KMS-11 (cell line): ENCODE measurements around the gene RSBN1.
"Not testable (repeated sequence)": the region's sequence is repeated elsewhere in the genome, so short reads cannot be mapped to it uniquely, and the experiment has no call there.

ENCODE experiments used
- H2AFZ ChIP-seq: fragments of 200-600 bp; sonication (generic); 2 replicates; pipeline ENCODE4 v1.6.1; 2016; ENCODE audit warnings: antibody characterized with exemption, mixed run types, low read depth
- H3K27ac ChIP-seq: fragments of 200-600 bp; sonication (generic); 2 replicates; pipeline ENCODE4 v1.6.1; 2016; ENCODE audit warnings: mild to moderate bottlenecking, mixed run types
- H3K27me3 ChIP-seq: fragments of 200-600 bp; sonication (generic); 2 replicates; pipeline ENCODE4 v1.6.1; 2017; ENCODE audit warnings: mild to moderate bottlenecking, low read depth, mixed run types, moderate library complexity; ENCODE audit not compliant: insufficient read depth
- H3K36me3 ChIP-seq: fragments of 200-600 bp; sonication (generic); 2 replicates; pipeline ENCODE4 v1.6.1; 2017; ENCODE audit warnings: mild to moderate bottlenecking, mixed run types; ENCODE audit not compliant: insufficient read depth
- H3K4me1 ChIP-seq: fragments of 200-600 bp; sonication (generic); 2 replicates; pipeline ENCODE4 v1.6.1; 2016; ENCODE audit warnings: mild to moderate bottlenecking, low read depth, mixed run types; ENCODE audit not compliant: poor library complexity, severe bottlenecking
- H3K4me2 ChIP-seq: fragments of 200-600 bp; sonication (generic); 2 replicates; pipeline ENCODE4 v1.7.0; 2016; ENCODE audit warnings: mild to moderate bottlenecking, mixed run types
- H3K4me3 ChIP-seq: fragments of 200-600 bp; sonication (generic); IDR thresholded peaks from 2 replicates; pipeline ENCODE4 v1.6.1; 2017; ENCODE audit warnings: low read depth, low read length, mixed read lengths; ENCODE audit not compliant: insufficient read depth
- H3K79me2 ChIP-seq: fragments of 200-600 bp; sonication (generic); 2 replicates; pipeline ENCODE4 v1.6.1; 2016; ENCODE audit warnings: low read depth, mixed run types; ENCODE audit not compliant: insufficient read depth
- H3K9ac ChIP-seq: fragments of 200-600 bp; sonication (generic); 2 replicates; pipeline ENCODE4 v1.6.1; 2016; ENCODE audit warnings: mild to moderate bottlenecking, mixed run types
- H4K20me1 ChIP-seq: fragments of 200-600 bp; sonication (generic); 2 replicates; pipeline ENCODE4 v1.6.1; 2016; ENCODE audit warnings: mild to moderate bottlenecking, mixed run types; ENCODE audit not compliant: insufficient read depth
- TF ChIP-seq, protein P1 (sequence below): fragments of 200-600 bp; sonication (generic); conservative IDR thresholded peaks from 2 replicates; pipeline ENCODE4 v1.6.1; 2017; ENCODE audit warnings: low read depth, mild to moderate bottlenecking, antibody characterized with exemption, low read length, moderate library complexity, mixed read lengths

Gene RSBN1

DNA sequence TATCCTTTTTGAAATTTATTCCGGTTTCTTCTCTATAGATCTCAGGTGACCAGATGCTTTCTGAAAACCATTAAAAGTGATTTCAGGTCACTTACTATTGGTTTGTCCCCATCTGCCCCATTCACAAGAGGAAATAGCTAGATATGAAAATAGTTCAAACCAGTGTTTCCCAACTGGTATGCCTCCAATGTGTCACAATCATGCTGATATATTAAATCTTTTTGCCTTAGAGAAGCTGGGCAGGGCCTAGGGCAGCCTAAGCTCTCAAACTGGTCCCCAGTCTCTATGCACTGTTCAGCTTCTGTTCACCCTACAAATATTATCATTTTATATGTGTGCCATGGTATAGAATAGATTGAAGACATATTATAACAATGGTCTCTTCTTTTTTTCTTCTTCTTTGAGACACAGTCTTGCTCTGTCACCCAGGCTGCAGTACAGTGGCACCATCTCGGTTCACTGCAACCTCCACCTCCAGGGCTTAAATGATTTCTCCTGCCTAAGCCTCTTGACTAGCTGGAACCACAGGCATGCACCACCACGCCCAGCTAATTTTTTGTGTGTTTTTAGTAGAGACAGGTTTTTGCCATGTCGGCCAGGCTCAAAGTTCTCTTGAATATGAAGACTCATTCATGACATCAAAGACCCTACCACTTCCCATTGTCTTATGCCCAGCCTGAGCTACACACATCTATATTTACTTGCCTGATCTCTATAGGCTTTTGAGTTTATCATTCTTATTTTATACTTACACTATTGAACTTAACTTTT, 43.5 kb upstream of the RSBN1 start:
- no peak overlapping the region for H3K27ac ChIP-seq
- H3K4me3 ChIP-seq: no peak overlapping the region
- H3K27me3 ChIP-seq: no peaks in the 10 kb centered on the region
- no peaks in the 10 kb centered on the region for H4K20me1 ChIP-seq
- H2AFZ ChIP-seq: no peak overlapping the region
- TF ChIP-seq, protein P1, sequence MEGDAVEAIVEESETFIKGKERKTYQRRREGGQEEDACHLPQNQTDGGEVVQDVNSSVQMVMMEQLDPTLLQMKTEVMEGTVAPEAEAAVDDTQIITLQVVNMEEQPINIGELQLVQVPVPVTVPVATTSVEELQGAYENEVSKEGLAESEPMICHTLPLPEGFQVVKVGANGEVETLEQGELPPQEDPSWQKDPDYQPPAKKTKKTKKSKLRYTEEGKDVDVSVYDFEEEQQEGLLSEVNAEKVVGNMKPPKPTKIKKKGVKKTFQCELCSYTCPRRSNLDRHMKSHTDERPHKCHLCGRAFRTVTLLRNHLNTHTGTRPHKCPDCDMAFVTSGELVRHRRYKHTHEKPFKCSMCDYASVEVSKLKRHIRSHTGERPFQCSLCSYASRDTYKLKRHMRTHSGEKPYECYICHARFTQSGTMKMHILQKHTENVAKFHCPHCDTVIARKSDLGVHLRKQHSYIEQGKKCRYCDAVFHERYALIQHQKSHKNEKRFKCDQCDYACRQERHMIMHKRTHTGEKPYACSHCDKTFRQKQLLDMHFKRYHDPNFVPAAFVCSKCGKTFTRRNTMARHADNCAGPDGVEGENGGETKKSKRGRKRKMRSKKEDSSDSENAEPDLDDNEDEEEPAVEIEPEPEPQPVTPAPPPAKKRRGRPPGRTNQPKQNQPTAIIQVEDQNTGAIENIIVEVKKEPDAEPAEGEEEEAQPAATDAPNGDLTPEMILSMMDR: no peak
- H3K9ac ChIP-seq: no peak overlapping the region
- H3K4me2 ChIP-seq: no peak overlapping the region
- H3K4me1 ChIP-seq: peaks cover 23% of the 10 kb centered on the region
- no peaks in the 10 kb centered on the region for H3K36me3 ChIP-seq
- no peaks in the 10 kb centered on the region for H3K79me2 ChIP-seq

DNA sequence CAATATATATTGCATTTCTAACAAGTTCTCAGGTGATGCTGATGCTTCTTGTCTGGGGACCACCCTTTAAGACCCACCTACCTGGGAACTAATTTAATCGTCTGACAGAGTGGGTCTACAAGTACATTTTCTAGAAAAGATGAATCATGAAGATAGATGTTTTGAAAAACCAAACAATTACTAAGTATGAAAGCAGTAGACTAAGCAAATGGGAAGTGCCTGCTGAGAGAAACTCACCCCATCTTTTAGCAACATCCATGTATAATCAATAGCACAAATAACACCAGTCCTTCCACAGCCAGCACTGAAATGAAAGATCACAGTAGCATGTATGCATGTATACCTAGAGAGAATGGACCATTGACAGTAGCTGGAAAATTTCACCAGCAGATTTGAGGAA, 42.0 kb upstream of the RSBN1 start:
- Histone ChIP-seq H3K79me2 (no peaks in the 10 kb centered on the region), H3K4me1 (peaks cover 7% of the 10 kb centered on the region), H3K4me3 (no peak overlapping the region), H2AFZ (no peak overlapping the region), H3K27ac (no peak overlapping the region), H3K36me3 (no peaks in the 10 kb centered on the region), H3K4me2 (no peak overlapping the region), H4K20me1 (no peaks in the 10 kb centered on the region), H3K27me3 (no peaks in the 10 kb centered on the region), H3K9ac (no peak overlapping the region)
- TF ChIP-seq, protein P1: no peak

DNA sequence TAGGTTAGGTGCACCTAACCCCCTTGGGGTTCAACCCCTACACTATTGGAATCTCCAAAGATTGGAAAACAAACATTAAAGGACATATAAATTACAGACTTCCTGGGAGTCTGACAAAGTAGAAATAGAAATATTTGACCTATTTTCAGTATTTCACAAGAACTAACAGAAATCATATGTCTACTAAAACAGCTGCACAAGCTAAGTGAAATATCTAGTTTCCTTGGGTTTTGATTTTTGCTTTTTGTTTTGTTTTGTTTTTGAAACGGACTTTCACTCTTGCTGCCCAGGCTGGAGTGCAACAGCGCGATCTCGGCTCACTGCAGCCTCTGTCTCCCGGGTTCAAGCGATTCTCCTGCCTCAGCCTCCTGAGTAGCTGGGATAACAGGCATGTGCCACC, 40.4 kb upstream of the RSBN1 start:
- not testable (repeated sequence) for H3K9ac ChIP-seq, H2AFZ ChIP-seq, H3K27ac ChIP-seq

DNA sequence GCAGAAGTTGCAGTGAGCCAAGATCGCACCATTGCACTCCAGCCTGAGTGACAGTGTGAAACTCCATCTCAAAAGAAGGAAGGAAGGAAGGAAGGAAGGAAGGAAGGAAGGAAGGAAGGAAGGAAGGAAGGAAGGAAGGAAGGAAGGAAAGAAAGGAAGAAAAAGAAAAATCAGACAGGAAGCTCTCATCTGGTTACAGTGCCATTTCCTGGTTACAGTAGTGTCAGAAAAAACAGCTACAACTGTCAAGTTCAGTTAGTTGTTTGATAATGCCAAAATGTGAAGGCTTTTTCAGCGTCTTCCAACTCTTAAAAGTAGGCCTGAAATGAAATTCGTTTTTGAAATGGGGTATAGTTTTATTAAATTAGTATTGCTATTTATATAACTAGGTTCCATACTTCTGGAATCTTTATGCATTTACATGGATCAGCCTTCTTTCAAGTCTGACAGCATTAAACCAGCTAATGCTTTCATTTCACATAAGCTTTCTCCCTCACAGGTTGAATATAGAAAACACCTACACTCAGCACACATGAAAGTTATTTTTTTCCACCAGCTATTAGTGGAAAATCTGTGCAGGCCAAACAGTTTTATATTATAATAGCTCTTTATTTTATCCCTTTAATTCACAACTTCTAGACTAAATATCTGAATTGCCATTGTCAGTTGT, 38.0 kb upstream of the RSBN1 start:
- H3K79me2 ChIP-seq: no peaks in the 10 kb centered on the region
- no peaks in the 10 kb centered on the region for H4K20me1 ChIP-seq
- H2AFZ ChIP-seq: no peak overlapping the region
- no peaks in the 10 kb centered on the region for H3K36me3 ChIP-seq
- no peak overlapping the region for H3K9ac ChIP-seq
- H3K4me3 ChIP-seq: no peak overlapping the region
- no peak overlapping the region for H3K4me2 ChIP-seq
- no peaks in the 10 kb centered on the region for H3K27me3 ChIP-seq
- H3K27ac ChIP-seq: no peak overlapping the region
- TF ChIP-seq, protein P1: no peak
- no peaks in the 10 kb centered on the region for H3K4me1 ChIP-seq

More for the DNA sequence above, 40.4 kb upstream of the RSBN1 start:
- H3K4me3 ChIP-seq, H3K27me3 ChIP-seq, H3K36me3 ChIP-seq, H3K79me2 ChIP-seq, H3K4me2 ChIP-seq, H3K4me1 ChIP-seq, H4K20me1 ChIP-seq: not testable (repeated sequence)

DNA sequence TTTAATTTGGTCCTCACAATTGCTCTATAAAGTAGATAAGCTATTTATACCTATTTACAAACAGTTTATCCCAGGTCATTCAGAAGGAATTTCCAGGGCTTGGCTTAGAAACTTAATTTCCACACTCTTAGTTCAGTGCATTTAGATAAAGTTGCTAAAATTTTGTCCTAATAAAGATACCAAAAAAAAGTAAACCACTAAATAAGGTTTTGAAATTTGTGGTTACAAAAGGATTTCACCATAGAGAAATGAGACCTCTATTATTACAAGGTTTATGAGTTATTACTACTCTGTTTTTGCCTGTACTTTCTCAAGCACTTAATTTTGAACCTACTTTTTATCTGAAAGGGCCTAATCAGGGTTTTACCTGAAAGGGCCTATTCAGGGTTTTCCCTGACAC, 36.8 kb upstream of the RSBN1 start:
- Histone ChIP-seq H3K27me3 (no peaks in the 10 kb centered on the region), H3K4me3 (no peak overlapping the region), H3K36me3 (no peaks in the 10 kb centered on the region), H4K20me1 (no peaks in the 10 kb centered on the region), H3K9ac (no peak overlapping the region), H3K4me1 (no peaks in the 10 kb centered on the region), H3K27ac (no peak overlapping the region), H3K79me2 (no peaks in the 10 kb centered on the region), H3K4me2 (no peak overlapping the region), H2AFZ (no peak overlapping the region)
- TF ChIP-seq, protein P1: no peak
